DND-41 (cell line): Measurements from ENCODE around the gene SUPV3L1.

Experiments
- CTCF ChIP-seq: IDR thresholded peaks from 2 replicates; pipeline ENCODE4 v1.5.1; 2012; ENCODE audit warnings: borderline replicate concordance, low read length, moderate library complexity, mild to moderate bottlenecking; ENCODE audit not compliant: poor library complexity, severe bottlenecking; ENCODE audit errors: extremely low read depth
- EZH2 ChIP-seq: IDR thresholded peaks from 3 replicates; pipeline ENCODE4 v1.6.1; 2012; ENCODE audit warnings: borderline replicate concordance, low read depth, mild to moderate bottlenecking, moderate library complexity, low read length, inconsistent platforms; ENCODE audit not compliant: severe bottlenecking

- no peak for TF ChIP-seq CTCF
- no peak for TF ChIP-seq EZH2
Measured at GRCh38 chr10:69217119-69217754, 37.2 kb downstream of the SUPV3L1 start.
